Fibroblast of lung (primary cell): ENCODE data around the gene ZNF277.

Experiments
- EZH2 ChIP-seq: IDR thresholded peaks from 2 replicates; pipeline ENCODE4 v1.5.1; 2012; ENCODE audit warnings: low read length, control low read depth, mild to moderate bottlenecking; ENCODE audit errors: missing control alignments
- TF ChIP-seq, protein P1 (sequence below), 2 donors: IDR thresholded peaks in 1 of 2; conservative IDR thresholded peaks in 1 of 2; 1 replicate in 1 of 2; 2 replicates in 1 of 2; pipeline ENCODE4 v1.5.1; 2011 to 2012; ENCODE audit warnings: low read length in 2 of 2, control low read depth in 1 of 2, inconsistent platforms in 1 of 2, low read depth in 1 of 2, mild to moderate bottlenecking in 1 of 2

GRCh38 chr7:112280267-112280666 is 73.8 kb downstream of the ZNF277 start:
- no peak for TF ChIP-seq EZH2
- TF ChIP-seq, protein P1, sequence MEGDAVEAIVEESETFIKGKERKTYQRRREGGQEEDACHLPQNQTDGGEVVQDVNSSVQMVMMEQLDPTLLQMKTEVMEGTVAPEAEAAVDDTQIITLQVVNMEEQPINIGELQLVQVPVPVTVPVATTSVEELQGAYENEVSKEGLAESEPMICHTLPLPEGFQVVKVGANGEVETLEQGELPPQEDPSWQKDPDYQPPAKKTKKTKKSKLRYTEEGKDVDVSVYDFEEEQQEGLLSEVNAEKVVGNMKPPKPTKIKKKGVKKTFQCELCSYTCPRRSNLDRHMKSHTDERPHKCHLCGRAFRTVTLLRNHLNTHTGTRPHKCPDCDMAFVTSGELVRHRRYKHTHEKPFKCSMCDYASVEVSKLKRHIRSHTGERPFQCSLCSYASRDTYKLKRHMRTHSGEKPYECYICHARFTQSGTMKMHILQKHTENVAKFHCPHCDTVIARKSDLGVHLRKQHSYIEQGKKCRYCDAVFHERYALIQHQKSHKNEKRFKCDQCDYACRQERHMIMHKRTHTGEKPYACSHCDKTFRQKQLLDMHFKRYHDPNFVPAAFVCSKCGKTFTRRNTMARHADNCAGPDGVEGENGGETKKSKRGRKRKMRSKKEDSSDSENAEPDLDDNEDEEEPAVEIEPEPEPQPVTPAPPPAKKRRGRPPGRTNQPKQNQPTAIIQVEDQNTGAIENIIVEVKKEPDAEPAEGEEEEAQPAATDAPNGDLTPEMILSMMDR (conservative IDR thresholded peaks at IDR 0.05 in 1 of 2, IDR thresholded peaks at IDR 0.05 in 1 of 2; ENCODE audit: low read depth in 1 of 2, low read length in 2 of 2) = no peak
